DMS 273 treated with DMSO at 0.1 percent for 48 hours (cell line): Measurements from ENCODE around the gene ZEB1.
A peak's percentile ranks its signal among the peaks of the same experiment; 100 is the strongest.
"Not testable (repeated sequence)": the region's sequence is repeated elsewhere in the genome, so short reads cannot be mapped to it uniquely, and the experiment has no call there.

Experiments
- DNase-seq: peaks from one replicate; lab custom pipeline; 2025; lab: John Stamatoyannopoulos, UW

Gene ZEB1

GRCh38 chr10:31422634-31423033, 103.6 kb downstream of the ZEB1 start:
- DNase-seq: no peak

- no peak for DNase-seq
These were observed 105.5 kb downstream of the ZEB1 start for GRCh38 chr10:31424473-31424872.

- peak; percentile 36 for DNase-seq
These were observed 107.4 kb downstream of the ZEB1 start for GRCh38 chr10:31426401-31426800.

- not testable (repeated sequence) for DNase-seq
These were observed 108.3 kb downstream of the ZEB1 start for GRCh38 chr10:31427334-31427733.

DNA sequence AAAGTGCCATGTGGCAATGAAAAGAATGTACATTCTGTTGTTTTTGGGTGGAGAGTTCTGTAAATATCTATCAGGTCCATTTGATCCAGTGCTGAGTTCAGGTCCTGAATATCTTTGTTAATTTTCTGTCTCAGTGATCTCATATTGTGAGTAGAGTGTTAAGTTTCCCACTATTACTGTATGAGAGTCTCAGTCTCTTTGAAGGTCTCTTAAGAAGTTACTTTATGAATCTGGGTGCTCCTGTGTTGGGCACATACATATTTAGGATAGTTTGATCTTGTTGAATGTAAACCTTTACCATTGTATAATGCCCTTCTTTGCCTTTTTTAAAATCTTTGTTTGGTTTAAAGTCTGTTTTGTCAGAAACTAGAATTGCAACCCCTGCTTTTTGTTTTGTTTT, 109.5 kb downstream of the ZEB1 start:
- DNase-seq: not testable (repeated sequence)

- DNase-seq: no peak
These were observed 112.0 kb downstream of the ZEB1 start for GRCh38 chr10:31431021-31431420.

GRCh38 chr10:31437959-31438358, 118.9 kb downstream of the ZEB1 start:
- DNase-seq: no peak

DNA sequence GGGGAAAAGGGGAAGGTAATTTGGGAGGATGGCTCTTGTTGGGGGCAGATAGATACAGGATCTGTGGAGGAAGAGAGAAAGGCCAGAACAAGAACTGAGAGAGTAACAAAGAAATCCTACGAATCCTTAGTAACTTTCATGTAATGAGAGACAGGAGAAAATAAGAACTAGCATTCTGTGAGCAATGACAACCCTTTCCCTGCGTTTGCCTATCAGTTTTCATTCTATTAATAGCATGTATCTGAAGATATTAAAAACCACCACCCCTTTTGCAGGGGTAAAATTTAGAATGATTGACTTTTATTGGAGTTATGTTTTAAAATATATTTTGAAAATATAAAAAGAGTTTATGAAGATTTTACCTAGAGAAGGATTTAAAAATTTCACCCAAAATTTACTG, 132.8 kb downstream of the ZEB1 start:
- no peak for DNase-seq

DNA sequence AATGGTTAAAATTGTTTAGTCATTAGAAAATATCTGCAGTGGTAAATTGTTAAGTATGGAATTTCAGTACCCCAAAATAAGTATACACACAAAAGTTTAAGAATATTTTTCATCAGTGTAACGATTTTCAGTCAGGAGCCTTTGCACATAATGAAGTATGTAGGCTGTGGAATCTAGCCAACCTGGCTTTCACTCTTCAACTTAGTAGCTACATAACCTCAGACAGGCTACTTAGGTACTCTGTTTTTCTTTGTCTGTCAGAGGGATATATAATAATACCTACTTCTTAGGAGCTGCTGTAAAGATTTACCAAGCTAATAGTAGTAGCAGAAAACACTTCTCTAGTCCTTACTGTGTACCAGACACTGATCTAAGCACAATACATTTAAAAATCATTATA, 137.5 kb downstream of the ZEB1 start:
- no peak for DNase-seq

DNA sequence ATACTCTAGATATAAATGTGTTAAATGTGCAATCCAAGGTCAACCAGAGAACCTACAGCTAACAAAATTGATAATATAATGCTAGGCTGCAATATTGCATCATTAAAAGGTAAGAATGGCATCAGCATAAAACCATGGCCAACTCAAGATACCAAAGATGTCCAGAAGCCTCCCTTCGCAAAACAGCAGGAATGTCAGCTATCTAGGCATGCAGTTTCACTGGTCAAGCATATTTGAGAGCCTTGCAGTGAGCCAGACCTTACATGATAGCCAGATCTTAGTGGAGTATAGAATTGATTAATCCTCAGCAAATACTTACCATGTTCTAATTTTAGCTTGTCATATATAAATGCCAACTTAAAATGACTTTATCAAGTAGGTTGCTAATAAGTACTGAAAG, 138.8 kb downstream of the ZEB1 start:
- no peak for DNase-seq

DNA sequence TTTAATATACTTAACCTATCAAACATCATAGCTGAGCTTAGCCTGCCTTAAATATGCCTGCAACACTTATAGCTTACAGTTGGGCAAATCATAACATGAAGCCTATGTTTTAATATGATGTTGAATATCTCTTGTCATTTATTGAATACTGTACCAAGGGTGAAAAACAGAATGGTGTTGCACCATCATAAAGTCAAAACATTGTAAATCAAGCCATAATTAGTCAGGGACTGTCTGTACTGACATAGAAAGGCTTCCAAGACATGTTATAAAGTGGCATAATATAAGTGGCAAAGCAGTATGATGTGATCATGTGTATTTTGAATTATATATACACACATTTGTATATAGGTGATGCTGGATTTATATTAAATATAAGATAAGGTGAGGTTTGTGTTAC, 140.0 kb downstream of the ZEB1 start:
- DNase-seq: no peak

- DNase-seq: no peak
These were observed 141.2 kb downstream of the ZEB1 start for GRCh38 chr10:31460242-31460641.

DNA sequence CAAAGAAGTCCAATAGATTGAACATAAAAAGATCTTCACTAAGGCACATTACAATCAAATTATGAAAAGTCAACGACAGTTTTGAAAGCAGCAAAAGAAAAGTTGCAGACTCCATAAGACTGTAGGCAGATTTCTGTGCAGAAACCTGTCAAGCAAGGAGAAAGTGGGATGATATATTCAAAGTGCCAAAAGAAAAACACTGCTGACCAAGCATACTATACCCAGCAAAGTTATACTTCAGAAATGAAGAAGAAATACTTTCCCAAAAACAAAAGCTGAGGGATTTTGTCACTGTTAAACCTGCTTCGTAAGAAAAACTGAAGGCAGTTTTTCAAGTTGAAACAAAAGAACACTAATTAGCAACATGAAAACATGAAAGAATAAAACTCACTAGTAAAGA, 145.5 kb downstream of the ZEB1 start:
- DNase-seq: no peak

DNA sequence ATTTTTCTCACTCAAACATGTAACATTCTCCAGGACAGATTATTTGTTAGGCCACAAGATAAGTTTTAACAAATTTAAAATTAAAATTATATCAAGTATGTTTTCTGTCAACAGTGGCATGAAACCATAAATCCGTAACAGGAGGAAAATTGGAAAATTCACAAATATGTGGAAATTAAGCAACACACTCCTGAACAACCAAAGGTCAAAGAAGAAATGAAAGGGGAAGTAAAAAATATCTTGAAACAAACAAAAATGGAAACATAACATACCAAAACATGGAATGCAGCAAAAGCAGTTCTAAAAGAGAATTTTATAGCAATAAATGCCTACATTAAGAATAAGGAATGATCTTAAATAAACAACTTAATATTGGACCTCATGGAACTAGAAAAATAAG, 147.3 kb downstream of the ZEB1 start:
- no peak for DNase-seq

- DNase-seq: no peak
These were observed 148.9 kb downstream of the ZEB1 start for GRCh38 chr10:31467791-31468535.

DNA sequence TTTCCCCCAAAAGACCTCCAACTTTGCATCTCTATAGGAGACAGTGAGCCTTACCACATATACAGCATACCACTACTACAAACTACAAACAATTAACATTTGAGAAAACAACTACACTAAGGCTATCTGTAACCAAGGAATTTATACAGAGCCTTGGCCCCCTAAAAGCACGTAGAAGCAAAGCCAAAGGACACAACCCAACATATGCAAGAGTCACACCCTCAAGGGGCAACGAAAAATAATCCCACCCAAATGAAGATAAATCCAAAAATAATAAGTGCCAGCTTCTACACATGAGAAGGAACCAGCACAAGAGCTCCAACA, 149.5 kb downstream of the ZEB1 start:
- no peak for DNase-seq

DNA sequence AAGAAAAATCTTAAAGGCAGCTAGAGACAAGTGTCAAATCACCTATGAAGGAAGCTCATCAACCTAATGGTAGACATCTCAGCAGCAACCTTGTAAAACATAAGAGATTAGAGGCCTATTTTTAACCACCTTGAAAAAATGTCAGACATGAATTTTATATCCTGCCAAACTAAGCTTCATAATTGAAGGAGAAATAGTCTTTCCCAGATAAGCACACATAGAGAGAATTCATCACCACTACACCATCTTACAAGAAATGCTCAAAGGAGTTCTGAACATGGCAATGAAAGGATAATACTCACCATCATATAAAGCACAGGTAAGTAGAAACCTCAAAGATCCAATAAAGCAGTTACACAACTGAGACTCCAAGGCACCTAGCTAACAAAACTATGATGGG, 156.5 kb downstream of the ZEB1 start:
- DNase-seq: no peak

DNA sequence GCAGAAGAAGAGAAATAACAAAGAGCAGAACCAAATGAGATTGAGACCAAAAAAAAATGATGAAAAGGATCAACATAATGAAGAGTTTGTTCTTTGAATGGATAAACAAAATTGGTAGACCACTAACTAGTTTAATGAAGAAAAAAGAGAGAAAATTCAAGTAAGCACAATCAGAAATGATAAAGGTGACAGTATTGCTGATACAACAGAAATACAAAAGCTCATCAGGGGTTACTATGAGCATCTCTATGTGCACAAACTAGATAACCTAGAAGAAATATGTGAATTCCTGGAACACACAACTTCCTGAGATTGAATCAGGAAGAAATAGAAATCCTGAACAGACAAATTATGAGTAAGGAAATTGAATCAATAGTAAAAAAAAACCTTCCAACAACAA, 157.1 kb downstream of the ZEB1 start:
- DNase-seq: no peak

DNA sequence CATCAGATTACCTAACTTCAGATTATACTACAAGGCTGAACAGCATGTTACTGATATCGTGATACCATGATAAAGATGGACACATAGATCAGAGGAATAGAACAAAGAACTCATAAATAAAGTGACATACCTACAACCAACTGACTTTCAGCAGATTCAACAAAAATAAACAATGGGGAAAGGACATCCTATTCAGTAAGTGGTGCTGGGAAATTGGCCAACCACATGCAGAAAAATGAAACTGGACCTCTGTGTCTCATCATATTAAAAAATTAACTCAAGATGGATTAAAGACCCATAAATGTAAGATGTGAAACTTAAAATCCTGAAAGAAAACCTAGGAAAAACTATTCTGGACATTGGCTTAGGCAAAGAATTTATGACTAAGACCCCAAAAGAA, 158.6 kb downstream of the ZEB1 start:
- DNase-seq: no peak

- DNase-seq: no peak
These were observed 160.7 kb downstream of the ZEB1 start for GRCh38 chr10:31479752-31480151.

- no peak for DNase-seq
These were observed 164.5 kb downstream of the ZEB1 start for GRCh38 chr10:31483546-31483945.

DNA sequence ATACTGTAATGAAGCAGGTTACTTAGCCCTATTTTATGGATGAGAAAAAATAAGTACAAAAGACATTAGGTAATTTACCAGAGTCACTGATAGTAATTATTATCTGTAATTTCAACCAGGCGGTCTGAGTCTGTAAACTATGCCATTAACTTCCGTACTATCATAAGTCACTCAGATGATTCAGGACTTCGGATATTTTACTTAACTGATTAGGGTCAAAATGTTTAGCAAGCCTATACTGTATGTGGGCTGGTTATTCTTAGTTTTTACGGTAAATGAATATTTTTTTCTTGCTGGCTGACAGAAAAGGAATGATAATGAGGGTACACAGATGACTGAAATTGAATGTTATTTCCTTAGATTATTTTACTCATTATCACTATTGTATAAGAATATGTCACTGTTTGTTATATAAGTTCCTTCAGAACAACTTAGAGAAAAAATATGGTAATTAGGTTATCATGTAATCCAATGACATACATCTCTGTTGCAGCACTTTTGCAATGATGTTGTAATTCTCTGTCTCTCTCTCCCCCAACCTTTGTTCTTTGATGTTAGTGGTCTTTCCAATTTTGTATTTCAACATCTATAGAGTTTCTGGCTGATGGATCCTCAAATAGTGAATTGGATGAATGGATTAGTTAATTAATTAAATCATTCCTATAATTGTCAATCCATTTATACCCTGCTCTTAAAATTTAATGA, 165.6 kb downstream of the ZEB1 start:
- no peak for DNase-seq

DNA sequence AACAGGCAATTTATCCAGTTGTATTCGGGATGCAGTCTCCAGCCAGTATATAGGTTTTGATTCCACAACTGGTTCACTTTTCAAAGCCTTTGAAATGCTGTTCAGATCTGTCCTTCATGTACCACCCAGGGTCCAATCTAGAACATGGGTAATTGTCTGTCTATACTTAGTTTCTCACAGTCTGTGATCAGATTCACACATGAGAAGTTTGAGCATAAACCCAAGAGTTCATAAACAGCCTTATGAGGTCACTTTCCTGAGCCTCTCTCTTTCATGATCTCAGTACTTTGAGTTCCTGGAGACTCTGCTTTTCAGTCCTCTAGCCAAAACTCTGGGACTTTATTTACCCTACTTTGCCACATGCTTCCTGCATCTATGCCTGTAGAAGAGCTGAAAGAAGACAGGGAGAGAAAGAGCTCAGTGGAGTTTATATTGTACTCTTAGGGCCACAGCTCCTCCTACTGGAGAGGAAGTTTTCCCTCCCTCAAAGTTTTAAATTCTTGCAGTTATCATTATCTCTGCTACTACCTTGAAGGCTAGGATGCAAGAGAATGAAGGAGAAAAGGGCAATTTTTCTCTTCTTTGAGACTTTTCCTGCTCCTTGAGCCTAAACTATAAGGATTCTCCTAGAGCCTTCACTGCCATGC, 172.0 kb downstream of the ZEB1 start:
- no peak for DNase-seq
